ENCODE results near the gene LMTK3. TPM values are rescaled to one million over a fixed set of nuclear protein-coding genes. Genes with fewer than 3 reads are reported as not detected.
"Not testable (repeated sequence)": the region's sequence is repeated elsewhere in the genome, so short reads cannot be mapped to it uniquely, and the experiment has no call there.

LMTK3 gene
- total RNA-seq, 2 donors from 2014 or later = 0.19 to 0.57 TPM

DNA sequence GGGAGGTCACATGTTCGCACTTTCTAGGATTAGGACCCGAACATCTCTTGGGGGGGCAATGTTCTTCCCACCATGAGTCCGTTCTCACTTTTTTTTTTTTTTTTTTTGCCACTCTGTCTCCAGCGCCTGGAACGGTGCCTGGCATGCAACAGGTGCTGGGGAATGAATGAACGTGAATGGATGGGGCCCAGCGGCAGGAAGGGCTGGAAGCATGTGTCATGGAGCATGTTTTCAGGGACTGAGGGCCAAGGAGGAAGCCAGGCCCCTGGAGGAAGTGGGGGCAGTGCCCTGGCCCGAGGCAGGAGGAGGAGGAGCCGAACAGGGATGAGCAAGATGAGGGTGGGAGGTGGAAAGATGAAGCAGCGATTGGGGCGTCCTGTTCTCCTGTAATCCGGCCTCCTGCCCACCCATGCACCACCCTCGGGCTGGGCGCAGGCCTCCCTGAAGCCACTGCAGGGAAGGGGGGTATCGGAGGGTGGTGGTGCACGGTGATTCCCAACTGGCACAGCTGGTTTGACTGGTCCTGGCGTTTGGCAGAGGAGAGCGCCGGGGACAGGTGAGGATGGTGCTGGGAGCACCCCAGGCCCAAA is 31.6 kb upstream of the LMTK3 start:
- no peak for DNase-seq (ENCODE audit: low spot score)
- intact Hi-C loops (cut with DNase I) = no loop called here

DNA sequence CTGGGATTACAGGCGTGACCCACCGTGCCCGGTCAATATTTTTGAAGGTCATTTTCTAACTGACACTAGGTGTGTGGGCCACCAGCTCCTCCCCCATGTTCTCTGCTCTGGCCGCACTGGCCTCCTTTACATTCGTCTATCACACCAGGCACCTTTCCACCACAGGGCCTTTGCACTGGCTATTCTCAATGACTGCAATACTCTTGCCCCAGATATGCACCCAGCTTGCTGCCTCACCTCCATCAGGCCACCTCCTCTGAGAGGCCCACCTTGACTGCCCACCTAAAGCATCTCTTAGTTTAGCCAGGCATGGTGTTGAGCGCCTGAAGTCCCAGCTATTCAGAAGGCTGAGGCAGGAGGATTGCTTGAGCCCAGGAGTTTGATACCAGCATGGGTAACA is 30.2 kb upstream of the LMTK3 start:
- intact Hi-C loops (cut with DNase I) = no loop called here
- DNase-seq (ENCODE audit: low spot score) = no peak

DNA sequence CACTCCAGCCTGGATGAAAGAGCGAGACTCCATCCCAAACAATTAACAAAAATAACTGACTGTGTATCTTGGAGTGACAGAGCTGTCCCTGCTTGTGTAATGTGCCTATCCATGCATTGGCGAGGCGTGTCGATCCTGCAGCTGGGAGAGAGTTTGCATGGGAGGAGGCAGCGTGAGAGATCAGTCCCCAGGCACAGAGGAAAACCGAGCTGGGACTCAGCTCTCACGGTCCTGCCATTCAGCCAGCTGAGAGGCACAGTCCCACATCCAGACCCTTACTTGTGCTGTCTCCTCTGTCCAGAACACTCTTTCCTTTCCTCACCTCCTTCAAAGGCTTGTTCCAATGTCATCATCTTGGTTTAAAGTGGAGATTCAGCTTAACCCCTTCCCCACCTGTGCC is 28.5 kb upstream of the LMTK3 start:
- intact Hi-C loops (cut with DNase I) = no loop called here
- no peak for DNase-seq (ENCODE audit: low spot score)

DNA sequence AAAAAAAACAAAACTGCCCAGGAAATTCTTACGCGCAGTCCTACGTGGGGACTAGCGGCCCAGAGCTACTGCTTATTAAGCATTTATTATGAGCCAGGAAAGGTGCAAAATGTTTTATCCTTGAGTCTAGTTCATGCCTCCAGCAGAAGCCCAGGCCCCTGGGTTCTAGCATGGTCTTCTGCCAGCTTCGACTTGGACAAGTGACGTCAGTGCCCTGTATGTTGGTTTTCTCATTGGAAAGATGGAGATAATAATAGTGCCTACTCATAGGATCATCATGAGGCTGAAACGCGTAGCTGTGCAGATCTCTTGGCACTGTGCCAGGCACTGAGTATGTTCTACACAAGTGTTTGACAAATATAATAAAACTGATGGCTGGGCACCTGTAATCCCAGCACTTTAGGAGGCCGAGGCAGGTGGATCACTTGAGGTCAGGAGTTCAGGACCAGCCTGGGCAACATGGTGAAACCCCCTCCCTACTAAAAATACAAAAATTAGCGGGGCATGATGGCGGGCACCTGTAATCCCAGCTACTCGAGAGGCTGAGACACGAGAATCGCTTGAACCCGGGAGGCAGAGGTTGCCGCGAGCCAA is 28.0 kb upstream of the LMTK3 start:
- DNase-seq (ENCODE audit: low spot score) = no peak
- intact Hi-C loops (cut with DNase I) = no loop called here

DNA sequence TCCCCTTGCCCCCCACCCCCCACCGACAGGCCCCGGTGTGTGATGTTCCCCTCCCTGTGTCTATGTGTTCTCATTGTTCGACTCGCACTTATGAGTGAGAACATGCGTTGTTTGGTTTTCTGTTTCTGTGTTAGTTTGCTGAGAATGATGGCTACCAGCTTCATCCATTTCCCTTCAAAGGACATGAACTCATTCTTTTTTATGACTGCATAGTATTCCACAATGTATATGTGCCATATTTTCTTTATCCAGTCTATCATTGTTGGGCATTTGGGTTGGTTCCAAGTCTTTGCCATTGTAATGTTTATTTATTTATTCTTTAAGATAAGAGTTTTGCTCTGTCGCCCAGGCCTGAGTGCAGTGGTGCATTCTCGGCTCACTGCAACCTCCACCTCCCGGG is 26.4 kb upstream of the LMTK3 start:
- intact Hi-C loops (cut with DNase I); DNase-seq (ENCODE audit: low spot score): not testable (repeated sequence)

DNA sequence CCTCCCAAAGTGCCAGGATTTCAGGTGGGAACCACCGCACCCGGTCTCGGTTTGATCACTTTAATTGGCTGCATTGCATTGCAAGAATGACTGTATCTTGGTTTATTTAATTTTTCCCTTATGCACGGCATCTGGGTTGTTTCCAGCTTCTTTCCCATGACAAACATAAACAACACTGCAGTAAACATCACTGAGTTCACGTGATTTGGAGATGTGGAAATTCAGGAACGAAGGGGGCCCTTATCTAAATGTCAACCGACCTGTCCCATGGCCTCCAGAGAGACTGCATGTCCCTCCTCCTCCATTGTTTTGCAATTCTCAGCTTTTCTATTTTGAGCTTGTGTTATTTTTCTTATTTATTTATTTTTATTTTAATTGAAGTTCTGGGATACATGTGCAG is 25.9 kb upstream of the LMTK3 start:
- intact Hi-C loops (cut with DNase I) = no loop called here
- no peak for DNase-seq (ENCODE audit: low spot score)

DNA sequence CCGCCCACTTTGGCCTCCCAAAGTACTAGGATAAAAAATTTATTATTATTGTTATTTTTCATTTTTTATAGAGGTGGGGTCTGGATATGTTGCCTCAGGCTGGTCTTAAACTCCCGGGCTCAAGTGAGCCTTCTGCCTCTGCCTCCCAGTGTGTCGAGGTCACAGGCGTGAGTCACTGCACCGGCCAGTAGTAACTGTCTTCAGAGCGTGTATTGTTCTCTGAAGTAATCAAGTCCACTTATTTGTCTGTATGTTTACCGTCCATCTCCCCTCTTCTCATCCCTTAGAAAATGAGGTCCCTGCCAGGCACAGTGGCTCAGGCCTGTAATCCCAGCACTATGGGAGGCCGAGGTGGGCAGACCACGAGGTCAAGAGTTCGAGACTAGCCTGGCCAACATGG is 22.1 kb upstream of the LMTK3 start:
- intact Hi-C loops (cut with DNase I) = no loop called here
- no peak for DNase-seq (ENCODE audit: low spot score)

DNA sequence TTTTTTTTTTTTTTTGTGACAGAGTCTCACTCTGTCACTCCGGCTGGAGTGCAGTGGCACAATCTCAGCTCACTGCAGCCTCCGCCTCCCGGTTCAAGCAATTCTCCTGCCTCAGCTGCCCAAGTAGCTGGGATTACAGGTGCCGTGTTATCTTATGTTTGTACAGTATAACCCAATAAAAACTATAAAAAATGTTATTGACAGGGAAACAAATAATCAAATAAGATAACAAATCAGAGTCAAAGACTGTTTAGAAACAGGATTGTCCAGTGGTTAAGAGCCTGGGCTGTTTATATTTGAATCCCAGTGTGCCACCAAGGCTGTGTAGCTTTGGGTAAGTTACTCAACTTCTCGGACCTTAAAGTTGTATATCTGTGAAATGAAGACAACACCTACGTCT is 19.1 kb upstream of the LMTK3 start:
- DNase-seq (ENCODE audit: low spot score) = no peak
- intact Hi-C loops (cut with DNase I) = no loop called here

DNA sequence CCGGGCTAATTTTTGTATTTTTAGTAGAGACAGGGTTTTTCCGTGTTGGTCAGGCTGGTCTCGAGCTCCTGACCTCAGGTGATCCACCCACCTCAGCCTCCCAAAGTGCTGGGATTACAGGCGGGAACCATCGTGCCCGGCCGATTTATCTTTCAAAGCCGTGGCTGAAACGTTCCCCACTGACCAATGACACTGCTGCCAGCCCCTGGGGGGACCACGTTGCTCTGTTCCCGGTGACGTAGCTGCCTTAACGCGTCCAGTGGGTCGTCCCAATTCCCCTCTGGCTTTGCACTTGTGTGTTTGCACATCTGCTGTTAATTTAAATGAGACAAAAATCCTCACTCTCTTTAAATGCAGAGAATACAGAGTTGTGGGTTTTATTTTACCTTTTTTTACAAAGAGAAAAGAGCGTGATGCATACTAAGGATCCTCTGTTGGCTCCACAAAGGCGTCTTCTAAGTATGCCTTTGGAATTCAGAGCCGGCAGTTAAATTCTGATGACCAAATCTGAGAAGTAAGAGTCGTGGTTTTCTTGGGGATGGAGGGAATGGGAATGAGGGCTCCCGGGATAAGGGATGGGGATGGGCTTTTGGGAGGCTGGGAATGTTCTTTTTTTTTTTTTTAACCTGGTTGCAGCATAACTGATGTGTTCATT is 18.6 kb upstream of the LMTK3 start:
- intact Hi-C loops (cut with DNase I) = no loop called here
- no peak for DNase-seq (ENCODE audit: low spot score)

DNA sequence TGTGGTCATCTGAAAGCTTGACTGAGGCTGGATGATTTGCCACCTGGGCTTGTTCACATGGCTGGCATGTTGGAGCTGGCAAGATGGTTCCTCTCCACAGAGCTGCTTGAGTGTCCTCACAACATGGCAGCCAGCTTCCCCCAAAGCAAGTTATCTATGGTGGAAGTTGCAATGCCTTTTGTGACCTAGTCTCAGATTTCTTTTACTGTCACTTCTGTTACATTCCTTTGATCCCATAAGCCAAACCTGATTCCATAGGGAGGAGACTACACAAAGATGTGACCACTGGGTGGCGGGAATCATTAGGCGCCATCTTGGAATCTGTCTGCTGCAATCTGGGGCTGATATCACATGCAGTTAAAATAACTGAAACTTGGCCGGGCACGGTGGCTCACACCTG is 17.5 kb upstream of the LMTK3 start:
- DNase-seq (ENCODE audit: low spot score) = no peak
- intact Hi-C loops (cut with DNase I) = no loop called here

DNA sequence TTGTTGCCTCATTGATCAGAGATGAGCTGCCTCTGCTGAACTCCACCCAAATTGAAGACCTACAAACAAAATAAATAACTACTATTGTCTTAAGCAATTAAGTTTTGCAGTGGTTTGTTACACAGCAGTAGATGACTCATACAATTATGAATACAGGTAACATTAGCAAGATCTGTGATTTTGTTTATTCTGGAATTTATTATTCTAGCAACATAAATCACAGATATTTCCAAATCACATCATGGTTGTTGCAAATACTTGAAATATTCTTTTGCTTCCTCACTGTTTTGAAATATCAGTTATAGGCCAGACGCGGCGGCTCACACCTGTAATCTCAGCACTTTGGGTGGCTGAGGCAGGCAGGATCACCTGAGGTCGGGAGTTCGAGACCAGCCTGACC is 13.1 kb upstream of the LMTK3 start:
- no peak for DNase-seq (ENCODE audit: low spot score)
- intact Hi-C loops (cut with DNase I) = no loop called here

DNA sequence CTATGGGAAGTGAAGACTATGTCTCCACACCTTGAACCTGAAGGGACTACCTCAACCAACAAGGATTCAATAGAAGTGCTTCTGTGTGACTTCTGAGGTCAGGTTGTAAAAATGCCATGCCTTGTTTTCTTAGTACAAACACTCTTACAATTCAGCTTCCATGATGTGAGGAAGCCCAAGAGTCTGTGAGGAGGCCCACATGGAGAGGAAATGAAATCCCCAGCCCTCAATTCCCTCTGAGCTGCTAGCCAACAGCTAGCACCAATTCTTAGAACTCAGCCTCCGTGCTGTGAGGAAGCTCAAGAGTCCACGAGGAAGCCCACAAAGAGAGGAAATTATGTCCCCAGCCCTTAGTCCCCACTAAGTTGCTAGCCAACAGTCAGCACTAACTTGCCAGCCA is 12.6 kb upstream of the LMTK3 start:
- no peak for DNase-seq (ENCODE audit: low spot score)
- intact Hi-C loops (cut with DNase I) = no loop called here

DNA sequence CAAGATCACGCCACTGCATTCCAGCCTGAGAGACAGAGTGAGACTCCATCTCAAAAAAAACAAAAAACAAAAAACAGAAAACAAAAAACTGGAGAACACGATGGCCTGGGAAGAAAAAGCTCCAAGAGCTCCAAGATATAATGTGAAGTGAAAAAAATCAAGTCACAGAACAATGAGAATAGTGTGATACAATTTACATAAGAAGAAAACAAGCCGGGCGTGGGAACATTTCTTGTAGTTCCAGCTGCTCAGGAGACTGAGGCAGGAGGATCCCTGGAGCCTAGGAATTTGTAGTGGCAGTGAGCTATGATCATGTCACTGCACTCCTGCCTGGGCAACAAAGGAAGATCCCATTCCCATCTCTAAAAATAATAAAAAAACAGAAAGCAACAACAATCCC is 8.5 kb upstream of the LMTK3 start:
- intact Hi-C loops (cut with DNase I) = no loop called here
- DNase-seq (ENCODE audit: low spot score) = no peak

DNA sequence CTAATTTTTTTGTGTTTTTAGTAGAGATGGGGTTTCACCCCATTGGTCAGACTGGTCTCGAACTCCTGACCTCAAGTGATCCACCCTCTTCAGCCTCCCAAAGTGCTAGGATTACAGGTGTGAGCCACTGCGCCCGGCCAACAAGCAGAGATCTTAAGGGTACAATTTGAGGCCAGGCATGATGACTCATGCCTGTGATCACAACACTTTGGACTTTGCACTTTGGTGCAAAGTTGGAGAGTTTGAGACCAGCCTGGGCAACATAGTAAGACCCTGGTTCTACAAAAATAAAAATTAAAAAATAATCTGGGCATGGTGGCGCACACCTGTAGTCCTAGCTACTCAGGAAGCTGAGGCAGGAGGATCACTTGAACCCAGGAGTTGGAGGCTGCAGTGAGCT is 7.8 kb upstream of the LMTK3 start:
- DNase-seq (ENCODE audit: low spot score); intact Hi-C loops (cut with DNase I): not testable (repeated sequence)

DNA sequence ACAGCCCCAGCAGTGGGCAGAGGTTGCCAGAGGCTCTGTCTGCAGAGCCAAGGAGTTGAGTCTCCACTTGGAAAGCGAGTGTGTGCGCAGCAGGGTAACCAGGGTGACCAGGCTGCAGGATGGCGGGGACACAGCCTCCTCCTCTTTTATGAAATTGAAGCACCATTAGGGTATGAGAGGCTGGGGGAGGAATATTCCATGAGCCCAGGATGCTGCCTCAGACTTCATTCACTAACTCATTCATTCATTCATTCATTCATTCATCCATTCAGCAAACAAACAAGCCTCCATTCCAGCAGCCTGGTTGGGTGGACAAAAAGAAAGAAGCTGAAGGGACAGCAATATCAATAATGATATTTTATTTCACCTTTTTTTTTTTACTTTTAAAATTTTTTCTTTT is 6.6 kb upstream of the LMTK3 start:
- no peak for DNase-seq (ENCODE audit: low spot score)
- intact Hi-C loops (cut with DNase I) = no loop called here

DNA sequence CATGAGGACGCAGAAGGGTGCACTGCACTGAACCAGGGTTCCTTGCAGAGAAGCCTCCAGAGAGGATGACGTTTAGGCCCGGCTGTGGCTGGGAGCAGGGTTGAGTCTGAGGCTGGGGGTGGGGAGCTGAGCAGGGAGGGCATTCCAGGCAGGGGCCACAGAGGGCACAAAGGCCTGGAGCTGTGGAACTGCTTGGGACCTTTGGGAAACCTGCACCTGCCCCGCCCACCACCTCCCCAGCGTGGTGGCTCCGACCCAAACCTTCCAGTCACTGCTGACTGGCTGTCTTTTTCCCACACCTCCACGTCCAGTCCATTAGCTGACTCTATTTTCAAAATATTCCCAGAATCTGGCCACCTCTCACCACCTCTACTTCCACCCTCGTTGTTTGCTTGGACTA is 4.9 kb upstream of the LMTK3 start:
- DNase-seq (ENCODE audit: low spot score) = no peak
- intact Hi-C loops (cut with DNase I) = no loop called here

DNA sequence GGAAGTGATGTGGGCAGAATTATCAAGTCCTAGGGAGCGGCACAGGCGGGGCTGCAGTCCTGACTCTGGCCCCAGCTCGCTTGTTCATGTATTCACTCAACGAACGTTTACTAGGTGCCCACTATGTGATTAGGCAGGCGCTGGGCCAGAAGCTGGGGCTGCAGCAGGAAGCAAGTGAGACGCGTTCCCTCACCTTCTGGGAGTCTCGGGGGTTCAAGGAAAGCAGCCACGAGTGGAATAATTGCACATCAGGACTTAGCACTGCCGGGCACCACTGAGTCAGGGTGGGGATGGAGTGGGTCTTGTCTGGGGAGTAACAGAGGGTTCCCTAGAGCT is 2.5 kb upstream of the LMTK3 start:
- no peak for DNase-seq (ENCODE audit: low spot score)
- intact Hi-C loops (cut with DNase I) = no loop called here

DNA sequence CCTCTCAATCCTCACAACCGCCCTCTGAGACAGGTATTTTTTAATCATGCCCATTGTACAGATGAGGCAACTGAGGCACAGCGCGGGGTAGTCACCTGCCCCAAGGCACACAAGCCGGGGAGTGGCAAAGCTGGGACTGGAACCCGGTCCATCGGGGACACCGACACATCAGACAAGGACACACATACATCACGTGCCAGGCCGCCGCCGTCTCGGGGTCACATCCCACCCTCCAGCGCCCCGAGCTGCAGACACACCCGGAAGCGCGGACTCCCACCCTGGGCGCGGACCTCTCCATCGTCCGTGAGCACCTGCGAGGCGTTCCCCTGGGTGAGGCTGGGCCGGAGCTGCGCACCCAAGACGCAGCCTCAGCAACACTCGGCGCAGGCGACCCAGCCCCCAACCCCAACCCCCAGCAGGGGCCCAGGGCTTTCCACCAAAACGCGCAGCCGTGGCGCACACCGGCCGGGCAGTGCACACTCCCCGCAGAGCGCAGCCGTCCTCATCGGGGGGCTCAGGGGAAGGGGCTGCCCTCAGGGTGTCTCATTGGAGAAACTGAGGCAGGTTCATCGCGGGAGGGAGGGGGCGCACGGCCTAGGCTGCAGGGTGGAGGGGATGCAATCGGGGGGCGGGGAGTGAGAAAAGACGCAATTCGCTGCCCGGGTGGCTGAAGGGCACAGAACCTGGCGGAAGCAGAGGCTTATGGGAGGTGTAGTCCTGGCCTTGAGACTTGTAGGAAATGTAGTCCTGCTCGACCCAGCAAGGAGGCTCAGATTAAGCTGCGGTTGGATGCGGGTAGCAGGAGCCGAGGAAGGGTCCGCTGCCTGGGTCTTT is 1.9 kb upstream of the LMTK3 start:
- intact Hi-C loops (cut with DNase I) = no loop called here
- DNase-seq (ENCODE audit: low spot score) = no peak

DNA sequence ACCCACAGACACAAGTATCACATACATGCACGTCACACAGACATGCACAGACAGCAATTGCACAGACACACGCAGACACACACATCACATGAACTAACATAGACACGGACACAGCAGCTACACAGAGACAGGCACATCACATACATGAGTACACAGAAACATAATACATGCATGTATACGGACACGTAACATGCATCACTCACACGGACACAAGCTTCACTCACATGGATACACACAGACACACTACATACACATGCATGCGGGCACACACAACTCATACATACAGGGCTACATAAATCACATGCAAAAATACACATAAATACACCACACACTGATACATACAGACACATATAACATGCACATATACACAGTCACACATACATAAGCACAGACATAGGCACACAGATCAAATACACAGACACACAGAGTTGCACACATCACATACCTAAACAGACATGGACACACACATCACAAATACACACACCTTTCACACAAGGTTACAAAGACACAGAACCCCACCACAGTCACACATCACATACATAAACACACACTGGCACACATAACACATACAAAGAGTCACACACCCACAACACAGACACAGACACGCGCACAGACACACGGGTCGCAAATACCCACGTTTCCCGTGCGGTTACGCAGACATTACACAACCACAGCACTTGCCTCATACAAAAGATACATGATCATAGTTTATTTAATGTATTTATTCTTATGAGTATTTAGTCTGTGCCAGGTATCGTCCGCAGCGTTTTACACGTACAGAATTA is 1.1 kb upstream of the LMTK3 start:
- intact Hi-C loops (cut with DNase I) = no loop called here
- DNase-seq (ENCODE audit: low spot score) = no peak

DNA sequence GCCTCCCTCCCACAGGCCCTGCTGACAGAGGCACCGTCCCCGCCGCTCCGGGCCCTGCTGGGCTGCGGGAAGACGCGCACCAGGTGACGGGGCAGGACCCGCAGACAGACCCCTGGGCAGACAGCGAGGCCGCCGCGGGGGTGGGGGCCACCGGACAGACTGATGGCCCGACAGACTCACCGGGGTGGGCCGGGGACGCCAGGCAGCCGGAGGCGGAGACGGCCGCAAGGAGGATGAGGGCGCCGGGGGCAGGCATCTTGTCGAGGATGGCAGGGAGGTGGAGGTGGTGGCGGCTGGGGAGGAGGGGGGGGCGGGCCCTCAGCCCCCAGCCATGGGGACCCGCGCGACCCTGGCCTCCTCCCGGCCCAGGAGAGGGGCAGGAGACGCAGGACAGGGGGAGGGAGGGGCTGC is 309 bp downstream of the LMTK3 start:
- intact Hi-C loops (cut with DNase I) = no loop called here
- no peak for DNase-seq (ENCODE audit: low spot score)

Measured in posterior vena cava (tissue), 2 donors.